Natural killer cell (primary cell): ENCODE measurements around the gene NSFL1C. TPM values are rescaled to one million over a fixed set of nuclear protein-coding genes. Genes with fewer than 3 reads are reported as not detected.

Source experiments
- ATAC-seq, 3 donors: fragments of 150-1000 bp in 2 of 3; fragments of 200-7000 bp in 1 of 3; cut with Tn5 transposase; 1 replicate in 1 of 3; 2 replicates in 2 of 3; pipeline ENCODE4 v1.10.0; 2021; ENCODE audit warnings: mild to moderate bottlenecking in 2 of 3, moderate library complexity in 2 of 3
- DNase-seq, 2 donors: peaks; one replicate each; pipeline versions ENCODE4 v3.0.0 to v3.0.0-alpha.2; 2013 to 2021; ENCODE audit warnings: mixed read lengths in 1 of 2
- H3K27ac ChIP-seq: one replicate; pipeline ENCODE4 v1.5.1; 2013; ENCODE audit warnings: mild to moderate bottlenecking, low read length
- H3K27me3 ChIP-seq: one replicate; pipeline ENCODE4 v1.6.1; 2013; ENCODE audit warnings: low read length; ENCODE audit not compliant: control insufficient read depth, insufficient read depth
- H3K36me3 ChIP-seq: one replicate; pipeline ENCODE4 v1.6.1; 2013; ENCODE audit warnings: low read length; ENCODE audit not compliant: control insufficient read depth, insufficient read depth
- H3K4me1 ChIP-seq: one replicate; pipeline ENCODE4 v1.6.1; 2013; ENCODE audit warnings: low read length; ENCODE audit not compliant: control insufficient read depth, insufficient read depth
- H3K4me3 ChIP-seq: one replicate; pipeline ENCODE4 v1.5.1; 2013; ENCODE audit warnings: low read length
- H3K9me3 ChIP-seq: one replicate; pipeline ENCODE4 v1.6.1; 2013; ENCODE audit warnings: low read length; ENCODE audit not compliant: control insufficient read depth, insufficient read depth
- H3K27ac Mint-ChIP-seq, 2 donors: one replicate each; pipeline ENCODE4 v1.8.0; 2022; ENCODE audit warnings: mild to moderate bottlenecking in 2 of 2, mixed read lengths in 2 of 2, moderate library complexity in 1 of 2
- H3K27me3 Mint-ChIP-seq, 2 donors: one replicate each; pipeline ENCODE4 v1.8.0; 2022; ENCODE audit warnings: low read depth in 2 of 2, mixed read lengths in 2 of 2
- H3K36me3 Mint-ChIP-seq: one replicate; pipeline ENCODE4 v1.8.0; 2022; ENCODE audit warnings: mixed read lengths
- H3K4me1 Mint-ChIP-seq, 2 donors: one replicate each; pipeline ENCODE4 v1.8.0; 2022; ENCODE audit warnings: mixed read lengths in 2 of 2
- H3K4me3 Mint-ChIP-seq: one replicate; pipeline ENCODE4 v1.8.0; 2022; ENCODE audit warnings: mild to moderate bottlenecking, moderate library complexity, mixed read lengths
- H3K9me3 Mint-ChIP-seq, 2 donors: one replicate each; pipeline ENCODE4 v1.8.0; 2022; ENCODE audit warnings: mixed read lengths in 2 of 2
- CTCF ChIP-seq: fragments of 200-600 bp; IDR thresholded peaks from one replicate; pipeline ENCODE4 v1.8.0; 2022; ENCODE audit warnings: antibody characterized with exemption
- WGBS: methylation state at CpG from one replicate; pipeline ENCODE4 v1.1.7; 2013; ENCODE audit warnings: missing lambda C conversion rate; ENCODE audit not compliant: insufficient coverage; 5-methylcytosine and 5-hydroxymethylcytosine counted together
- intact Hi-C: fragments of 100-400 bp; cut with micrococcal nuclease; formaldehyde crosslinking; loops from one replicate; pipeline ENCODE4 v1.14.2; 2022
- total RNA-seq, 4 donors: library from RNA; stranded (reverse); fragments of 120-200 nt in 1 of 4; gene quantifications; one replicate each; pipeline versions ENCODE4 v1.2.3 to v1.2.4, GENCODE V29; 2013 to 2022

Gene NSFL1C
- total RNA-seq, 3 donors from 2014 or later (not counting 1 experiment from before 2014, with no cell fraction given) = 53.9 to 69.0 (median 66.2) TPM

- H3K36me3 ChIP-seq = no peaks in the 10 kb centered on the region
- peaks cover 15% of the 10 kb centered on the region for H3K27me3 ChIP-seq
- no peak for TF ChIP-seq CTCF
- H3K4me1 ChIP-seq = no peaks in the 10 kb centered on the region
- peaks cover 0 to 4% of the 10 kb centered on the region in 2 donors for H3K9me3 Mint-ChIP-seq
- intact Hi-C loops = no loop called here
- no peak overlapping the region for H3K27ac Mint-ChIP-seq
- no peak for DNase-seq
- no peak overlapping the region for H3K27ac ChIP-seq
- H3K4me3 Mint-ChIP-seq = no peak overlapping the region
- WGBS = 94% methylated on average over 1 of the region's 1 CpG
- ATAC-seq = no peak
- H3K27me3 Mint-ChIP-seq = peaks cover 63 to 77% of the 10 kb centered on the region in 2 donors
- peaks cover 0 to 4% of the 10 kb centered on the region in 2 donors for H3K4me1 Mint-ChIP-seq
- H3K4me3 ChIP-seq = no peak overlapping the region
- H3K9me3 ChIP-seq = peaks cover 4% of the 10 kb centered on the region
- peaks cover 15% of the 10 kb centered on the region for H3K36me3 Mint-ChIP-seq
These were observed 42.3 kb downstream of the NSFL1C start for GRCh38 chr20:1424336-1424735.

GRCh38 chr20:1423625-1424106 is 43.0 kb downstream of the NSFL1C start:
- Histone ChIP-seq H3K27me3 (peaks cover 9% of the 10 kb centered on the region), H3K27ac (no peak overlapping the region), H3K4me3 (no peak overlapping the region), H3K36me3 (no peaks in the 10 kb centered on the region), H3K9me3 (peaks cover 4% of the 10 kb centered on the region), H3K4me1 (no peaks in the 10 kb centered on the region)
- Mint-ChIP-seq H3K4me3 (no peak overlapping the region), H3K27ac (no peak overlapping the region), H3K36me3 (peaks cover 21% of the 10 kb centered on the region), H3K27me3 (peaks cover 64 to 77% of the 10 kb centered on the region in 2 donors), H3K9me3 (peaks cover 4 to 7% of the 10 kb centered on the region in 2 donors), H3K4me1 (peaks cover 0 to 4% of the 10 kb centered on the region in 2 donors)
- intact Hi-C loops = no loop called here
- 80% methylated on average over 7 of the region's 7 CpGs for WGBS
- no peak for TF ChIP-seq CTCF
- DNase-seq = peak in 1 of 2 donors; percentile 55
- ATAC-seq = peak in 1 of 3 donors; percentile 31

- Histone ChIP-seq H3K36me3 (no peaks in the 10 kb centered on the region), H3K27ac (no peak overlapping the region), H3K9me3 (peaks cover 8% of the 10 kb centered on the region), H3K4me1 (no peaks in the 10 kb centered on the region), H3K27me3 (peaks cover 13% of the 10 kb centered on the region), H3K4me3 (no peak overlapping the region)
- Mint-ChIP-seq H3K36me3 (peaks cover 23% of the 10 kb centered on the region), H3K4me1 (peaks cover 0 to 4% of the 10 kb centered on the region in 2 donors), H3K9me3 (peaks cover 4 to 7% of the 10 kb centered on the region in 2 donors), H3K27me3 (peaks cover 65 to 80% of the 10 kb centered on the region in 2 donors), H3K4me3 (no peak overlapping the region), H3K27ac (no peak overlapping the region)
- no peak for DNase-seq
- WGBS = 92% methylated on average over 6 of the region's 6 CpGs
- no peak for TF ChIP-seq CTCF
- intact Hi-C loops = no loop called here
- no peak for ATAC-seq
These were observed 43.4 kb downstream of the NSFL1C start for GRCh38 chr20:1423206-1423605.

- H3K4me1 ChIP-seq = no peaks in the 10 kb centered on the region
- H3K27me3 Mint-ChIP-seq = peaks cover 70 to 85% of the 10 kb centered on the region in 2 donors
- H3K9me3 ChIP-seq = peaks cover 8% of the 10 kb centered on the region
- intact Hi-C loops = no loop called here
- H3K4me1 Mint-ChIP-seq = peaks cover 0 to 4% of the 10 kb centered on the region in 2 donors
- DNase-seq (no peak), ATAC-seq (no peak)
- no peaks in the 10 kb centered on the region for H3K36me3 ChIP-seq
- H3K4me3 Mint-ChIP-seq = no peak overlapping the region
- H3K27me3 ChIP-seq = peaks cover 14% of the 10 kb centered on the region
- no peak overlapping the region for H3K4me3 ChIP-seq
- peaks cover 4 to 7% of the 10 kb centered on the region in 2 donors for H3K9me3 Mint-ChIP-seq
- H3K27ac Mint-ChIP-seq = no peak overlapping the region
- 53% methylated on average over 3 of the region's 3 CpGs for WGBS
- no peak for TF ChIP-seq CTCF
- H3K36me3 Mint-ChIP-seq = peaks cover 23% of the 10 kb centered on the region
- H3K27ac ChIP-seq = no peak overlapping the region
These were observed 43.9 kb downstream of the NSFL1C start for GRCh38 chr20:1422753-1423152.
